ENCODE measurements around the gene CHST11. TPM values are rescaled to one million over a fixed set of nuclear protein-coding genes. Genes with fewer than 3 reads are reported as not detected.

CHST11 gene
- total and polyA plus RNA-seq, 9 donors: 4.0 to 39.9 (median 20.1) TPM

DNA sequence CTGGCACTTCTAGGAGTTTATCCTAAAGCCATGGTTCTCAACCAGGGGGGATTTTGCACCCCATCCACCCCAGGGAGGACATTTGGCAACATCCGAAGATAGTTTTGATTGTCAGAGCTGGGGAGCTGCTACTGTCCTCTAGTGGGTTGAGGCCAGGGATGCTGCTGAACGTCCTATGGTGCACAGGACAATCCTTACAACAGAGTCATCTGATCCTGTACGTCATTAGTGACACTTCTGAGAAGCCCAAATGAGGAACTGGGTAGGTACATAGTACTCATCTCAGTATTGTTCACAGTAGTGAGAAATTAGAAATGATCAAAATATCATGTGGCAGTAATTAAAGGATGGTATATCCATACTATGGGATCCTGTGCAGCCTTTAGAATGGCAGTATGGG, 185.1 kb downstream of the CHST11 start:
- TF ChIP-seq POLR2A (IDR thresholded peaks at IDR 0.05) (no peak), CTCF (IDR thresholded peaks at IDR 0.05) (no peak), EP300 (IDR thresholded peaks at IDR 0.05) (no peak)
- intact Hi-C loops (cut with DNase I): no loop called here
- Histone ChIP-seq H3K27me3 (no peaks in the 10 kb centered on the region), H3K4me3 (no peak overlapping the region), H3K4me1 (ENCODE audit: insufficient read depth) (no peaks in the 10 kb centered on the region), H3K36me3 (no peaks in the 10 kb centered on the region), H3K9me3 (no peaks in the 10 kb centered on the region), H3K27ac (no peak overlapping the region)
- 73 to 77% (median 74%) methylated on average over 3 of the region's 3 CpGs for WGBS, 3 donors
- DNase-seq: no peak

GRCh38 chr12:104643093-104643818, 186.5 kb downstream of the CHST11 start:
- no peaks in the 10 kb centered on the region for H3K4me1 ChIP-seq (ENCODE audit: insufficient read depth)
- no peak overlapping the region for H3K4me3 ChIP-seq
- no peaks in the 10 kb centered on the region for H3K27me3 ChIP-seq
- H3K9me3 ChIP-seq: no peaks in the 10 kb centered on the region
- no peak for DNase-seq
- TF ChIP-seq POLR2A (IDR thresholded peaks at IDR 0.05) (no peak), CTCF (IDR thresholded peaks at IDR 0.05) (no peak), EP300 (IDR thresholded peaks at IDR 0.05) (no peak)
- H3K36me3 ChIP-seq: no peaks in the 10 kb centered on the region
- no peak overlapping the region for H3K27ac ChIP-seq
- intact Hi-C loops (cut with DNase I): no loop called here
- WGBS, 3 donors: 90 to 94% (median 94%) methylated on average over 8 of the region's 8 CpGs

DNA sequence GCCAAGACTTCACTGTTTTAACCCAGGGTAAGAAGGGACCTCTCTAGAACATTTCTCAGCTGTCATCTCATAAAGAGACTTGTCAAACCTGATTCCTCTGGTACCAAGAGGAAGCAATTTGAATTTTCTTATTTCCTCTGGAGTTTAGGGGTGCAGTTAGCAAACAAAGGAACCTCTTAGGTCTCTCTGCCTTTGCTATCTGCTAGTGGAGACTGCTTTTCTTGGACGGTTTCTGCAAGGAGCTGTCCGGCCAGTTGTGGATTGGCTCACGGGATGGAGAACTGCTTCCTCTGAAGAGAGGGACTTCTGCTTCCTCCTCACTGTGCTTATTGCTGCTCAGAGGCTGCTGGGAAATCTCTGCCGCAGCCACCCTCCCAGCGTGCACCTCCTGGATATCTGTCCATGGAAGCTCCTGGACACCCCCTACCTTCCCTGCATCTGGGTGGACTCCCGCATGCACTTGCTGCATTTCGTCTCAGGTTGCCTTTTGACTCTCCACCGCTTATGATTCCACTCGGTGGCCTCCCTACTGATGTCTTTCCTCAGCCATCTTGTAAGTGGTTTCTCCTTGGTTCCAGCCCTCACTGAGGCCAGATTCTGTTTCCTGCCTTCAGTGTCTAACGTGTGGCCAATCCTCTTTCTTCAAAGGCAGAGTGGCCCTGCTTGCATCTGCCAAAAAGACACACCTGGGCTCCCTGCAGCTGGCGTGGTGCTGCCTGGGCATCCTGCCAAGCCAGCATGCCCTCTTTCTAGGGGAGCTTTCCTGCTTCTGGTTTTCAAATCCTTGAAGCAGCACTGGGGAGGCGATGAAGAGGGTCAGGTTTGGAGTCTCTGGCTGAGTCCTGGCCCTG, 187.3 kb downstream of the CHST11 start:
- intact Hi-C loops (cut with DNase I): no loop called here
- TF ChIP-seq EP300 (IDR thresholded peaks at IDR 0.05) (no peak), CTCF (IDR thresholded peaks at IDR 0.05) (no peak), POLR2A (IDR thresholded peaks at IDR 0.05) (no peak)
- Histone ChIP-seq H3K36me3 (no peaks in the 10 kb centered on the region), H3K27me3 (no peaks in the 10 kb centered on the region), H3K27ac (no peak overlapping the region), H3K4me1 (ENCODE audit: insufficient read depth) (no peaks in the 10 kb centered on the region), H3K4me3 (no peak overlapping the region), H3K9me3 (no peaks in the 10 kb centered on the region)
- no peak for DNase-seq
- WGBS, 3 donors: 70 to 79% (median 74%) methylated on average over 12 of the region's 12 CpGs

- no peak for DNase-seq
- H3K9me3 ChIP-seq: no peaks in the 10 kb centered on the region
- no peak for TF ChIP-seq CTCF (IDR thresholded peaks at IDR 0.05)
- no peak for TF ChIP-seq POLR2A (IDR thresholded peaks at IDR 0.05)
- no peak for TF ChIP-seq EP300 (IDR thresholded peaks at IDR 0.05)
Measured at GRCh38 chr12:104648756-104649155, 192.0 kb downstream of the CHST11 start.

More at GRCh38 chr12:104648756-104649155, 192.0 kb downstream of the CHST11 start:
- Histone ChIP-seq H3K36me3 (no peaks in the 10 kb centered on the region), H3K27me3 (no peaks in the 10 kb centered on the region), H3K4me3 (no peak overlapping the region), H3K27ac (no peak overlapping the region), H3K4me1 (ENCODE audit: insufficient read depth) (no peaks in the 10 kb centered on the region)
- intact Hi-C loops (cut with DNase I): no loop called here
- 87 to 95% (median 90%) methylated on average over 4 of the region's 4 CpGs for WGBS, 3 donors

Data from ovary (tissue), 9 donors.